IMR-90 (cell line): ENCODE data around the gene ZNF644. TPM values are rescaled to one million over a fixed set of nuclear protein-coding genes. Genes with fewer than 3 reads are reported as not detected.
"Not testable (repeated sequence)": the region's sequence is repeated elsewhere in the genome, so short reads cannot be mapped to it uniquely, and the experiment has no call there.

Experiments
- ATAC-seq: fragments of 200-7000 bp; cut with Tn5 transposase; 2 replicates; pipeline ENCODE4 v1.9.1; 2020; ENCODE audit warnings: low read depth, mild to moderate bottlenecking, moderate library complexity
- BruUV-seq: library from RNA; stranded (reverse); fragments of 400-500 nt; replicated peaks from 2 replicates; lab custom pipeline; 2021; lab: Mats Ljungman, UMichigan
- CTCF ChIA-PET: fragments of 300-600 bp; formaldehyde crosslinking; extraction: SDS; loops from one replicate; lab custom pipeline; 2021; ENCODE audit warnings: antibody characterized with exemption; lab: Yijun Ruan, JAX
- POLR2A ChIA-PET: fragments of 300-600 bp; sonication (Branson Sonifier 250); formaldehyde crosslinking; loops from one replicate; lab custom pipeline; 2022; ENCODE audit warnings: antibody characterized with exemption; ENCODE audit not compliant: unreplicated experiment; lab: Charles Lee
- DNase-seq: peaks from one replicate; pipeline ENCODE4 v3.0.0; 2013
- H2AFZ ChIP-seq: replicated peaks from 2 replicates; pipeline ENCODE3; 2013; ENCODE audit warnings: low read length, mild to moderate bottlenecking; ENCODE audit not compliant: poor library complexity
- H2AK5ac ChIP-seq: 2 replicates; pipeline ENCODE4 v1.6.1; 2013; ENCODE audit warnings: low read depth, low read length, inconsistent platforms
- H2AK9ac ChIP-seq: replicated peaks from 2 replicates; pipeline ENCODE3; 2013; ENCODE audit warnings: mild to moderate bottlenecking, low read depth, low read length, moderate library complexity; ENCODE audit not compliant: poor library complexity
- H2BK120ac ChIP-seq: 2 replicates; pipeline ENCODE4 v1.6.1; 2013; ENCODE audit warnings: low read depth, low read length, inconsistent platforms
- H2BK15ac ChIP-seq: 3 replicates; pipeline ENCODE4 v1.6.1; 2013; ENCODE audit warnings: low read depth, low read length, inconsistent platforms
- H2BK20ac ChIP-seq: 2 replicates; pipeline ENCODE4 v1.6.1; 2013; ENCODE audit warnings: low read depth, mild to moderate bottlenecking, inconsistent platforms, low read length, moderate library complexity
- H2BK5ac ChIP-seq: 2 replicates; pipeline ENCODE4 v1.6.1; 2013; ENCODE audit warnings: mild to moderate bottlenecking, low read depth, low read length, inconsistent platforms; ENCODE audit not compliant: poor library complexity, severe bottlenecking
- H3K14ac ChIP-seq: replicated peaks from 2 replicates; pipeline ENCODE4 v1.6.1; 2013; ENCODE audit warnings: low read depth, low read length, inconsistent platforms
- H3K18ac ChIP-seq: 2 replicates; pipeline ENCODE4 v1.6.1; 2013; ENCODE audit warnings: low read depth, low read length, control low read depth
- H3K23ac ChIP-seq: 2 replicates; pipeline ENCODE4 v1.6.1; 2013; ENCODE audit warnings: low read depth, low read length, inconsistent platforms
- H3K27ac ChIP-seq: 2 replicates; pipeline ENCODE4 v1.5.1; 2013; ENCODE audit warnings: mild to moderate bottlenecking, control low read depth, low read length; ENCODE audit not compliant: insufficient read depth
- H3K27me3 ChIP-seq: 2 replicates; pipeline ENCODE4 v1.6.1; 2013; ENCODE audit warnings: low read length; ENCODE audit not compliant: control insufficient read depth, insufficient read depth
- H3K36me3 ChIP-seq: 2 replicates; pipeline ENCODE4 v1.6.1; 2013; ENCODE audit warnings: low read length, mixed read lengths; ENCODE audit not compliant: control insufficient read depth, insufficient read depth
- H3K4ac ChIP-seq: 2 replicates; pipeline ENCODE4 v1.6.1; 2013; ENCODE audit warnings: low read depth, low read length, inconsistent platforms
- H3K4me1 ChIP-seq: 2 replicates; pipeline ENCODE4 v1.6.1; 2013; ENCODE audit warnings: low read length, mixed read lengths; ENCODE audit not compliant: control insufficient read depth, insufficient read depth
- H3K4me2 ChIP-seq: 2 replicates; pipeline ENCODE4 v1.6.1; 2013; ENCODE audit warnings: low read depth, mild to moderate bottlenecking, control low read depth, low read length, moderate library complexity
- H3K4me3 ChIP-seq: 2 replicates; pipeline ENCODE4 v1.5.1; 2013; ENCODE audit warnings: low read depth, mild to moderate bottlenecking, control low read depth, low read length, moderate library complexity; ENCODE audit not compliant: insufficient read depth
- H3K56ac ChIP-seq: 2 replicates; pipeline ENCODE4 v1.6.1; 2013; ENCODE audit warnings: low read length, inconsistent platforms; ENCODE audit not compliant: insufficient read depth; ENCODE audit errors: extremely low read depth
- H3K79me1 ChIP-seq, 2 experiments: 2 replicates each; pipeline ENCODE4 v1.6.1; 2013; ENCODE audit warnings: low read length in 2 of 2, inconsistent platforms in 1 of 2, low read depth in 1 of 2
- H3K9ac ChIP-seq: 2 replicates; pipeline ENCODE4 v1.6.1; 2013; ENCODE audit warnings: low read depth, low read length, control low read depth
- H3K9me1 ChIP-seq: 2 replicates; pipeline ENCODE4 v1.6.1; 2013; ENCODE audit warnings: low read length, inconsistent platforms; ENCODE audit not compliant: insufficient read depth
- H3K9me3 ChIP-seq: 2 replicates; pipeline ENCODE4 v1.6.1; 2013; ENCODE audit warnings: low read length; ENCODE audit not compliant: control insufficient read depth, insufficient read depth
- H4K20me1 ChIP-seq: 2 replicates; pipeline ENCODE4 v1.6.1; 2013; ENCODE audit warnings: low read length, inconsistent platforms; ENCODE audit not compliant: insufficient read depth
- H4K5ac ChIP-seq: 2 replicates; pipeline ENCODE4 v1.6.1; 2013; ENCODE audit warnings: mild to moderate bottlenecking, low read depth, low read length, control low read depth
- H4K8ac ChIP-seq, 2 experiments: 2 replicates each; pipeline ENCODE4 v1.6.1; 2013; ENCODE audit warnings: low read depth in 2 of 2, low read length in 2 of 2, control low read depth in 1 of 2, inconsistent platforms in 1 of 2
- H4K91ac ChIP-seq: 2 replicates; pipeline ENCODE4 v1.6.1; 2013; ENCODE audit warnings: low read depth, low read length, inconsistent platforms; ENCODE audit not compliant: insufficient read depth
- WGBS, 2 experiments: methylation state at CpG; one replicate each; pipeline versions ENCODE4 v1.1.5 to v1.1.7; 2013; ENCODE audit warnings: missing lambda C conversion rate in 2 of 2; ENCODE audit not compliant: insufficient read length in 1 of 2; ENCODE audit errors: extremely low coverage in 2 of 2; 5-methylcytosine and 5-hydroxymethylcytosine counted together
- dilution Hi-C: fragments of 300-500 bp; cut with HindIII; formaldehyde crosslinking; loops from one replicate; pipeline ENCODE4 v1.14.3; 2018; ENCODE audit warnings: low sequenced_read_pairs; ENCODE audit not compliant: unreplicated experiment
- in situ Hi-C: fragments of 300-500 bp; cut with MboI; formaldehyde crosslinking; loops from 3 replicates; pipeline ENCODE4 v1.14.3; 2019; ENCODE audit warnings: low sequenced_read_pairs, inconsistent platforms, mixed read lengths
- intact Hi-C: fragments of 100-400 bp; cut with micrococcal nuclease; formaldehyde crosslinking; loops from 2 replicates; pipeline ENCODE4 v1.10.0; 2022
- polyA plus RNA-seq, 3 experiments: library from polyadenylated mRNA; depleted of rRNA; stranded (reverse); fragments of >200 nt; gene quantifications; 2 replicates each; pipeline ENCODE4 v1.2.3, GENCODE V29; 2012; ENCODE audit warnings: low replicate concordance in 1 of 3
- total RNA-seq: library from RNA; depleted of rRNA; stranded (reverse); fragments of >200 nt; gene quantifications from 2 replicates; pipeline ENCODE4 v1.2.3, GENCODE V29; 2012

ZNF644 gene
- total and polyA plus RNA-seq, 2 of the 4 experiments (the other 2 are of a cell fraction) = 9.0 to 45.3 TPM

- CTCF ChIA-PET, H3K4me2 ChIP-seq, H3K27me3 ChIP-seq, H4K8ac ChIP-seq, intact Hi-C loops, H3K23ac ChIP-seq, H2AK5ac ChIP-seq, H3K4ac ChIP-seq, DNase-seq, H3K27ac ChIP-seq, H3K36me3 ChIP-seq, H3K14ac ChIP-seq, H3K56ac ChIP-seq, H4K20me1 ChIP-seq, H4K5ac ChIP-seq, H3K18ac ChIP-seq, H2BK120ac ChIP-seq, BruUV-seq, H3K9me1 ChIP-seq, H2BK20ac ChIP-seq, POLR2A ChIA-PET, H4K91ac ChIP-seq, H2BK5ac ChIP-seq, H2BK15ac ChIP-seq, H3K9me3 ChIP-seq, H2AFZ ChIP-seq, H3K4me1 ChIP-seq, in situ Hi-C loops, dilution Hi-C loops, H3K9ac ChIP-seq, ATAC-seq, H2AK9ac ChIP-seq, H3K79me1 ChIP-seq, H3K4me3 ChIP-seq: not testable (repeated sequence)
- WGBS, 2 experiments = no CpG with 5 or more reads among the region's 28 CpGs
Measured at GRCh38 chr1:90891756-90892155, 130.1 kb downstream of the ZNF644 start.
